ENCODE results near the gene OR4X1.
"Not testable (repeated sequence)": the region's sequence is repeated elsewhere in the genome, so short reads cannot be mapped to it uniquely, and the experiment has no call there.

DNA sequence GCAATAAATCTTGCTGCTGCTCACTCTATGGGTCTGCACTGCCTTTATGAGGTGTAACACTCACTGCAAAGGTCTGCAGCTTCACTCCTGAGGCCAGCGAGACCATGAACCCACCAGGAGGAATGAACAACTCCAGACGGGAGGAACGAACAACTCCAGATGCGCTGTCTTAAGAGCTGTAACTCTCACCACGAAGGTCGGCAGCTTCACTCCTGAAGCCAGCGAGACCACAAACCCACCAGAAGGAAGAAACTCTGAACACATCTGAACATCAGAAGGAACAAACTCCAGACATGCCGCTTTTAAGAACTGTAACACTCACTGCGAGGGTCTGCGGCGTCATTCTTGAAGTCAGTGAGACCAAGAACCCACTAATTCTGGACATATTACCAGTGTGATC lies 33.6 kb upstream of the OR4X1 start:
- TF ChIP-seq POLR2A, POLR2AphosphoS5 (IDR thresholded peaks at IDR 0.05): not testable (repeated sequence)

All from breast epithelium (tissue), 3 donors.